A172 (cell line): ENCODE results near the gene CCDC88C. TPM values are rescaled to one million over a fixed set of nuclear protein-coding genes. Genes with fewer than 3 reads are reported as not detected.
"Not testable (repeated sequence)": the region's sequence is repeated elsewhere in the genome, so short reads cannot be mapped to it uniquely, and the experiment has no call there.

ENCODE experiments used
- DNase-seq: peaks from one replicate; pipeline ENCODE4 v3.0.0-alpha.2; 2015; ENCODE audit warnings: low spot score
- total RNA-seq: library from RNA; depleted of rRNA; stranded (reverse); fragments of >200 nt; shearing (Covaris generic); gene quantifications from 2 replicates; pipeline ENCODE4 v1.2.3, GENCODE V29; 2014

The CCDC88C gene
- total RNA-seq, 1 experiment from 2014 or later: 4.7 TPM

DNA sequence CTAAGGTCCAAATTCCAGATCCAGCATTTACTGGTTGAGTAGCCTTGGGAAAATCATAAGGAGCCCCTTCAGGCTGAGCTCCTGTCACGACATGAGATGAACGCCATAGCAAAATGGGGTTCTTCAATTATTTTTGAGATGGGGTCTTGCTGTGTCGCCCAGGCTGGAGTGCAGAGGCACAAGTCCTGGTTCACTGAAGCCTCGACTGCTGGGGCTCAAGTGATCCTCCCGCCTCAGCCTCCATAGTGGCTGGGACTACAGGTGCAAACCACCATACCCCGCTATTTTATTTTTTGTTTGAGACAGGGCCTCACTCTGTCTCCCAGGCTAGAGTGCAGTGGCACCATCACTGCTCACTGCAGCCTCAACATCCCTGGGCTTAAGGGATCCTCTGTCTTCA, 147.4 kb downstream of the CCDC88C start:
- DNase-seq: no peak

DNA sequence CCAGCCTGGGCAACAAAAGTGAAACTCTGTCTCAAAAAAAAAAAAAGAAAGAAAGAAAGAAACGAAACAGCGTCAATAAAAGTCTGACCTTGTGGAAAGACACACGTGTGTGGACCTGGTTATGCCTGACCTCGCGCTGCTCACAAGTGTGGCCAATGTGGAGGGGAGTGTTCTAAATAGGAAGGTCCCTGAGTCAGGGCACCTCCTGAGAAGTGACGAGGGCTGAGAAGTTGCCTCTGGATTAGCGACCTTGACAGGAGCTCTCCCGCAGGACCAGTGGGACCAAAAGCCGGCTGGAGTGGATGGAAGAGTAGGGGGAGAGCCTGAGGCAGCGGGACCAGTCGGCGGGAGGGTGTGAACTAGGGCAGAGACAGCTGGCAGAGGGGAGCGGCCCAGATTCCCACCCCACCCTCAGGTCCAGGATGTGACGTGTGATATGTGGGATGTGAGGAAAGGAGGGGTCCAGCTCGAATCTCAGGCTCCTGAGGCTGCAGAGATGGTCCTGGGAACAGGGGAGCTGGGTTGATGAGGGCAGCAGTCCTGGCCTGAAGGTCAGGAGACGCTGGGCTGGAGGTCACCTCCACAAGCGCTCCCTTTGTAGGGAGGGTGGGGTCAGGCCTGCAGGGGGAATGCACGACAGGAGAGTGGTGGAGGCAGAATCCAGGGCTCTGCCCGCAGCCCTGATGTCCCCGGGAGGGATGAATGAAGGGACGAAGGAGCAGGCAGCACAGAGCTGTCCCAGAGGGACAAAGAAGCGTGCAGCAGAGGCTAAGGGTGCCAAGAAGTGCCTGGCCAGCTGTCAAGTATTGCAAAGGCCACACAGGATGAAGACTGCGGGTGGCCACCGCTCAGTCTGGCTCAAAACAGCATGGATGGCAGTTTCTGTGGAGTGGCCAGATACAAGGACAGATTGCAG, 148.3 kb downstream of the CCDC88C start:
- DNase-seq: no peak

DNA sequence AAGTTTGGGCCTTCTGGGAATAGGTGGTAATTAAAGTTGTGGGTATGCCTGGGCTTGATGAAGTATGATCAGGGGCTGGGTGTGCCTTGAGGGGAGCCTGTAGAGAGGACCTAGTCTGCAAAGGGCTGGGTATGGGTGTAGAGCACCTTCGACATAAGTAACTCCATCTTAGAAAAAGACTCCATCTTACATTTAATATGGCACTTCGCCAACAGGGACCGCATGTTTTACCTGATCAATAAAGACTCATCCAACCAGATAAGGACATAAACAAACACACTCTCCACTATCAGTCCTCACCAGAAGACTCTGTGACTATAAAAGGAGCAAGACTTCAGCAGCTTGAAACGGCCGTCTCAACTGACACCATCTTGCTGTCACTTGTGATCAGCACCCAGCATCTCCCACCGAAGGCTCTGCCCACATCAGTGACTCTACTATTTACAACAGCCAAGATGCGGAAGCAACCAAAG, 149.6 kb downstream of the CCDC88C start:
- DNase-seq: no peak

DNA sequence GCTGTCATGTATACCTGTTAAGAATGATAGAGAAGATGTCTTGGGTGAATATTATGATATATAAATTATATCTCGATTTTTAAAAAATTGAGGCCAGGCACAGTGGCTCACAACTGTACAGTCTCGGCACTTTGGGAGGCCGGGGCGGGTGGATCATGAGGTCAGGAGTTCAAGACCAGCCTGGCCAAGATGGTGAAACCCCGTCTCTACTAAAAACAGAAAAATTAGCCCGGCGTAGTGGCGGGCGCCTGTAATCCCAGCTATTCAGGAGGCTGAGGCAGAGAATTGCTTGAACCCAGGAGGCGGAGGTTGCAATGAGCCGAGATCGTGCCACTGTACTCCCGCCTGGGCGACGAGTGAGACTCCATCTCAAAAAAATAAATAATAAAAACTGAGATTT, 151.3 kb downstream of the CCDC88C start:
- not testable (repeated sequence) for DNase-seq

DNA sequence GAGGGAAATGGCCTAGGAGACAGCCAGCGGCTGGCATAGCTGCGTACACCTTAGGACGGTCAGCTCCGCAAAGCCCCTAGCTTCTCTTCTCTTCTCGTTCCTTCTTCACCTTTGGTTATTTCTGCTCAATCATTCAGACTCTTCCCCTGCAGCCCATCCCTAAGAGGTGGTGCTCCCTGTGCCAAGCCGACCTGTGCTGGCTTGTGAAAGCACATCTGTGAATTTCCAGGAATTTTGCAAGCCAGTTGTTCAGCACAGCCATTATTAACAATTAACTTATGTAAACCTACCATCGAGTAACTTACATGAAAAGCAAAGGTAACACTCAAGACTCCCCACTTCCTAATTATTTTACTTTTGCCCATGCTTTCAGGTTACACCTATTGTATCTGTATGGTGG, 152.2 kb downstream of the CCDC88C start:
- no peak for DNase-seq

DNA sequence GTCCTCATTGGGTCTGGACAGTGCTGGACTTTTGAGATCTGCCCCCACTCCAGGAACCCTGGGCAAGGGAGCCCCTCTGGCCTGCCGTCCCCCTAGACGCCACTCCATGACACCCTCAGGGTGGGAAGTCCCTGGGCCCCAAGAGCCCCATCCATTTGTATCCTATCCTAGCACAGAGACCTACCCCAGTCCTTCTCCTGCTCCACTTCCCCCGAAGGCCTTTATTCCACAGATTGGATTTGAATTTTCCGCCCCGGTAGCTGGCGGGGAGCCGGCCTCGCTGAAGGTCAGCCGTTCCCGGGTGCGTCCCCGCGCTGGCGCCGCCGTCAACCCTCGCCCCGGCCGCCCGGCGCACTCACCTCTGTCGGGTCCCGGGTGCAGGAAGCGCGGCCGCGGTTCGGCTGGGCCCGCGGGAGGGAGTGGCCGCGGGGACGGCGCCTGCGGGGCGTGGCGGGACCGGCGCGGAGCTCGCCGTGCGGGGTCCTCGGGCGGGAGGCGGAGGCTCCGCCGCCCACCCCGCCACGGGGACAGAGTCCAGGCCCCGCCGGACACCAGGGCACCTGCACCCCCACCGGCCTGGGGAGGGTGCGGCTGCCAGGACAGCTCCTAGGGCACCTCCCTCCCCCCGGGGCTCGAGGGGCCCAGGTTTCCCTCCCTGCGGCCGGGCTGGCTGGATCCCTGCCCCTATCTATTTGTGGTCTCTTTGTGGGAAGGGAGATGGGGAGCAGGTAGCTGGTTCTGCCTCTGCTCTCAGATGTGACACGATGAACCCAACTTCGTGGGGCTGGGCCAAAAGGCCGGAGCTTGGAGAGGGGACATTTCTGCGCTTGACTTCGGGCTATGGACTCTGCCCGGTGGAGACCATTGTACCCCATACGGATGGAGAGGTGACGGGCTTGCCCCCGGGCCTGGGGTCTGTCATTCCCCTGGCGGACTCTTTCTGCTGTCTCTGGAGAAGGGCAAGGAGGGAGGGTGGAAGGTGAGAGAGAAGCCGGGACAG, 153.2 kb downstream of the CCDC88C start:
- no peak for DNase-seq

DNA sequence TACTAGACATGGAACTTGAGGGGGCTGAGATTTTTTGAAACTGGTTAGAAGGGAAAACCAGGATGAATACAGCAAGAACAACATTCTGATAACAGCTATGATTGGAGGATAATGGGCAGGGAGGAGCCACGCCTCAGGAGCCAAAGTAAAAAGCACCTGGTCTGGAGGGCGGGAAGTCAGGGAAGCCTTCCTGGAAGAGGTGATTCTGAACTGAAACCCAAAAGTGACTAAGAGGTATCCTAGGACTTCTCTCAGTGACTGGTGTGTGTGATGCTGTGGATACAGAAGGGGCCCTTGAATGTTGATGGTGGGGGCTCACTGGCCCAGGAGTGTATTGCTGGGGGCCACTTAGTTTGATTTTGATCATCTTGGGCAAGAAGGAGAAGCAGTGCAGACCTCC, 154.3 kb downstream of the CCDC88C start:
- no peak for DNase-seq

DNA sequence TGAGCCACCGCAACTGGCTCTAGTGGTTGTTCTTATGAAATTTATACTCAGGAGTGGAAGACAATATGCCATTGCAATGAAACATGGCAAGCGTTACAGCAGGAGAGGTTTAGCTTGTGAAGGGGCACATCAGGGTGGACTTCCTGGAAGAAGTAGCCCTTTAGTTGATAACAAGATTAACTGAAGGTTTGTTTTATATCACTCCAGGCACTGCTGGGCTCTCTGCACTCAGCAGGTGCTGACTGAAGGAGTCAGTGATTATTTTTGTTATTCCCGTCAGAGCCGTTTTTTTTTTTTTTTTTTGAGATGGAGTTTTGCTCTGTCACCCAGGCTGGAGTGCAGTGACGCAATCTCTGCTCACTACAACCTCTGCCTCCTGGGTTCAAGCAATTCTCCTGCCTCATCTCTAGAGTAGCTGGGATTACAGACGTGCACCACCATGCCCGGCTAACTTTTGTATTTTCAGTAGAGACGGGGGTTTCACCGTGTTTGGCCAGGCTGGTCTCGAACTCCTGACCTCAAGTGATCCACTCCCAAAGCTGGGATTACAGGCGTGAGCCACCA, 155.6 kb downstream of the CCDC88C start:
- no peak for DNase-seq

DNA sequence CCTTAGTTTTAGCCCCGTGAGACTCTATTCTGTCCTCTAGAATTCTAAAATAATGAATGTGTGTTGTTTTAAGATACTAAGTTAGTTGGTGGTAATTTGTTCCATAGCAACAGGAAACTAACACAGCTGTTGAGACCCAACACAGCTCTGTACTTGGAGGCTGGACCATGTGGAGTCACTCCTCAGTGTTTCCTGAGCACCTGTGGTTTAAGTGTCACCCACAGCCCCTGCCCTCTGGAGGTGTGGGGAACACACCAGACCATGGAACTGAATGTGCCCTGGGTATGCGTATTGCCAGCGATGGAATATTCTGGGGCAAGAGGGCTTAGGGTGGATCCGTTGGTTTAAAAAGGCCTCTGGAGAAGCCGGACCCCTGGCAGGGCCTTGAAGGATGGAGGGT, 156.5 kb downstream of the CCDC88C start:
- DNase-seq: no peak

DNA sequence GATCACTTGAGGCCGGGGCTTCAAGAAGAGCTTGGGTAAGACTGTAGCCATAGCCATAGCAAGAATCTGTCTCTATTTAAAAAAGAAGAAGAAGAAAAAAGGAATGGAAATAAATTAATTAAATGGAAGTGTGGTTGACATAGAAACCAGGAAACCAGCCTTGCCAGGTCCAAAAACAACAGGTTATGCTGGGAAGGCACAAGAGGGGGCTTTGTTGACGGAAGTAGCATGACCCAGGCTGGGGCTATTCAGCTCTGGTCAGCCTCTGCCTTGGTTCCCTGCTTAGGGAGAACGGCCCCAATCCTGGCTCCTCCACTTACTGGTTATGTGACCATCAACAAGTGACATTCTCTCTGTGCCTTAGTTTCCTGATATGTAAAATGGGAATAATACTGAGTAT, 158.7 kb downstream of the CCDC88C start:
- DNase-seq: no peak

DNA sequence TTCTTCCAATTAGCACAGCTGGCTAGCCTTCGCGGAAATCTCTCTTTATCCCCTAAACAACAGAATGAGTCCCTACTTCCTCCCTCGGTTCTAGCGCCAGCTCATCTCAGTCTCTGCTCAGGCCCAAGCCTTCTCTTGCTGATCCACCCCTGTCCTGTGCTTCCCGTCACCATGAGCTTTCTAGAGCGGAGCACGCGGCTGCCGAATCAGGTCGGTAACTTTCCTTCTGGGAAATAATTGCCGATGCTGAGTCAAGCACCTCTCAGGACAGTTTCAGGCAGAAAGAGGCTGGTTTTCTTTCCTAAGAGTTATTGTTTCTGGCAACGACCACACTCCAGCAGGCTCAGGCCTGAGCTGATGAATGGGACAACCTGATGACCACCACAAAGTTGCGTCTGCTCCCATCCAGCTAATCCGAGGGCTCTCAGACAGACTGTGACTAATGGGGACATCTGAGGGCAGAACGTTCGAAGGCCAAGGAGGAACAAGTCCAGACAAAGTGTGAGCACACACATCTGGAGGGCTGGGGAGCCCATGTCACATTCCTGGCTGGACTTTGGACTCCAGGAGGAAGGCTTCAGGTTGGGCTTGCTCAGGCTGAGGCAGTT, 159.5 kb downstream of the CCDC88C start:
- DNase-seq: peak; percentile 47

DNA sequence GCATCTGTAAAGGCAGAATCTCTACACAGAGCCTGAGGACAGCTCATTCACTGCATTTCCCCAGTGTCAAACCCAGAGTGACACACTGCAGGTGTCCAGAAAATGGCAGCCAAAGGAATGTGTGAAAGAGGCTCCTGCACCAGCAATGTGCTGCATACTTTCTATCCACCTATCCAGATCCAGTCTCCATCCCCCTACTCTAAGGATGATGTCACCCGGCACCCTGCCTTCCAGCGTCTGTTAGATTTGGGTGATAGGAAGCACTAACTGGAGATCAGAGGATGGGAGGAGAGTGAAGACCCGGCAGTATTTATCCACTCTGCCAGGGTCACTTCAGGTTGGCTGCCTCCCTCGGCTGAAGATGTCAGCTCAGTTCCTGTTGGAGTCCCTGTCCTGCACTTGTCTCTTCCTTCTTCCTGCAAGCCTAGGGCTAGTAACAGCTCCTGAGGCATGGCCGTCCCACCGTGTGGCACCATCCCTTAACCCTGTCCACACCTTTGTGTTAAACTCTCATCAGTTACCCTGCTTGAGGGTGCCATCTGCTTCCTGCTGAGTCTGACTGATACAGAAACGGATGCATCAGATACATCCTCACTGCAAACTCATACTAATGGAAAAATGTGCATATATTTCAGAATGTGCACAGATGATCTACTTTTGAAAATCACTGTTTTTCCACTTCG, 160.2 kb downstream of the CCDC88C start:
- peak; percentile 17 for DNase-seq

DNA sequence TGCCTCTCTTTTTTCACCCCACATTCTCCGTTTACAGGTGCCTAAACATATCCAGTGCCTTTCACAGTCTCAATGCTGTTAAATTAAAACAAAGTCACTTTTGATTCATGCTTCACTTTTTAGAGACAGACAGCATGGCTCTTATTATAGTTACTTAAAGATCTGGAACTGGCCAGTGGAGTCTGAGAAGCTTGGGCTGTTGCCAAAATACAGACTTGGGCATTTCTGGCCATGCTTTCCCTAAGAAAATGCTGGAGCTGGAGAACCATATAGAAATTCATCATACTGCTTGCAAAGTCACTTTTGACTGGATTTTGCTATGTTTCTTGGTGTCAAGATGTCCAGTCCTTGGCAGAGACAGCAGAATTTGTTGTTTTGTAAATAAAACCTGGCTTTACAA, 161.0 kb downstream of the CCDC88C start:
- no peak for DNase-seq

DNA sequence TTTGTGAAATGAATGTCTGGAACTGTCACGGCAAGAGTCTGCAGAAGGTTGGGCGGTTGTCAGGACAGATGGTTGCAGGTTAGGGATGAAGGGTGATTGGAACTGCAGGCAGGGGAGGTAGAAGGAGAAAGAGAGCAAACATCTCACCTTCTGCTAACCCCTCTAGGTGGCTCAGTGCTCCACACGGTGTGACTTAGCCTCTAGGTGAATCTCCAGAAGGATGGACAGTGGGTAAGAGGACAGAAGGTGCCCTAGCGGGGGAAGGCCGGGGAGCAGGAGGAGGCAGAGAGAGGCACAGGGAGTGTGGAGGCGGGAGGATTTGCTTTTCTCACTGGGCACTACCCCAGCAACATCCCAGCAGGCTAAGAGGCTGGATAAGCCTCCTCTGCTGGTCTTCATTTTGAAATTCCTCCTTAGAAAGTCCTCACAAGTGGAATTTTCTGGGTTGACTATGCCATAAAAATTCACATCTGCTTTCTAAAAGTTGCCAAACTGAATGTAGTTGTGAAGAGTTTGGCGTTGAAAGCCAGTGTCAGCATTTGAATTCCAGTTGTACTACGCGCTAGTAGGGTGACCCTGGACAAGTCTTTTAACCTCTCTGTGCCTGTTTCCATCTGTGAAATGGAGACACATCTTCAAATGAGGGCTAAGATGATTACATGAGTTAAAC, 162.5 kb downstream of the CCDC88C start:
- no peak for DNase-seq

DNA sequence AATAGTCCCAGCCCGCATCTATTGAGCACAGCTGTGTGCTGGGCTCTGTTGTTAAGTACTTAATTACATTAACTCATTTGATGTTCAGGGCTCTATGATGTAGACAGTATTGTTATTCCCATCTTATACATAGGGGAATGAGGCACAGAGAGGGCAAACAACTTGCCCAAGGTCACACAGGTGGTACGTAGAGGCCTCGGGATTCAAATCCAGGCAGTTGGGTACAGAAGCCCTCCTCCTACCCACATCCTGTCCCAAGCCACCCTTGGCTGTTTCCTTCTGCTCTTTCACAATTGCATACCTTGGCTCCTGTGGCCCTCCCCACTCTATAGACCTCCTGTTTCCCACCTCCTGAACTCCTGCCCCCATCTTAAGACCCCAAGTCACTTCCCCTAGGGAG, 163.2 kb downstream of the CCDC88C start:
- DNase-seq: no peak

DNA sequence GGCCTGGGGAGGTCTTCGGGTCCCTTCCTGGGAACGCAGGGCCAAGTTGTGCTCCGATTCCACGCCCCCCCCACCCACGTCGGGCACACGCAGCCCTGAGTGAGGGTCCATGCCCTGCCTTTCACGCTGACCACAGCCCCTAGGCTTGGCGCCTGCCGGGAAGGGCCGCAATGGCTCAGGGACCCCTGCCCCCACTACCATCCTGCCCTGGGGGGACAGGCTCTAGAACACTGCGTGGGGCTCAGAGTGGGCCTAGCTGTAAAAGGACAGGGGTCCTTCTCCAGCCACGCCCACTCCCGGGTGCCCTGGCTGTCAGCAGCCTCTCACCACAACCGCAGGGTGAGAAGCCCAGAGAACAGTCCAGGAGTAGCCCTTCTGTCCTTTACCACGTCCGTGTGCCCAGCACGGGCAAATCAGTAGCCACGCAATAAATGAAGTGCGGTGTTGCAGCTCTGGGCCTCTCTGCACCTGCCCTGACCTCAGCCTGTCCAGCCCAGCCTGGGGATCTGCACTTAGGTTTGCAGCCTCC, 163.8 kb downstream of the CCDC88C start:
- no peak for DNase-seq

DNA sequence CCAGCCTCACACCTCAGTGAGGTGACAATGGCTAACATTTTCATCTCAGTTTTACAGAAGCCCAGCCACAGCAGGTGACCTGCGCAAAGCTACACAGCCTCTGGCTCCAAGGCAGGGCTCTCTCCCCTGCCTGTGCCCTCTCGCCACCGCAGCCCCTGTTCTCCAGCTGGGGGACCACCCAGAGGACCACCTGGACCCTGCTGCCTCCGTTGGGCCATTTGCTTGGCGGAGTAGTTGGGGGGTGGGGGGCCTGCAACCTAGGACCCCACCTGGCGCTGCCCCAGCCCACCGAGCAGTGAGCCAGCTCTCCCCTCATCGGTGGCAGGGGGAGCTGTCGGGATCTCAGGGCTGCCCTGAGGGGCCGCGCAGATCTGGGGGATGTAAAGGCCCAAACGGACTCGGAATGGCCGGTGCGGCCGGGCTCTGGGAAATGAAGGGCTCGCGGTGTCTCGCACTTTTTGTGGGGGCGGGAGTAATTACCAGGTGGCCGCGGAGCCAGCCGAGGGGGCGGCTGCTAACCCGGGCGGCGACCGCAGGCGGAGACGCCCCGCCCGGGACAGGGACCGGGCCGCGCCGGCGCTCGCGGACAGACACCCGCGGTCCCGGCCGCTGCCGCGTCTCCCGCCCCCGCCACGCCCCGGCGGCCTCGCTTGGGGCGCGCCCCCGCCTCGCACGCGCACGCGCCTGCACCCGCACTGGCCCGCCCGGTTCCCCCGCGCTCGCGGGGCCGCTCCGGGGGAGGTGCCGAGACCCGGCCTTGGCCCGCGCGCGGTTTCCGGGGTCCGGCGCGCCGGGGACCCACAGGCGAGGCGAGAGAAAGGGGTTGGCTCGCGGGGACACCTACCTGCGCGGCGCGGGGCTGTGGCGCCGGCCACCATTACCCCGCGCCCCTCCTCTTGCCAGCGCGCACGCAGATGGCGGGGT, 164.5 kb downstream of the CCDC88C start:
- DNase-seq: no peak

DNA sequence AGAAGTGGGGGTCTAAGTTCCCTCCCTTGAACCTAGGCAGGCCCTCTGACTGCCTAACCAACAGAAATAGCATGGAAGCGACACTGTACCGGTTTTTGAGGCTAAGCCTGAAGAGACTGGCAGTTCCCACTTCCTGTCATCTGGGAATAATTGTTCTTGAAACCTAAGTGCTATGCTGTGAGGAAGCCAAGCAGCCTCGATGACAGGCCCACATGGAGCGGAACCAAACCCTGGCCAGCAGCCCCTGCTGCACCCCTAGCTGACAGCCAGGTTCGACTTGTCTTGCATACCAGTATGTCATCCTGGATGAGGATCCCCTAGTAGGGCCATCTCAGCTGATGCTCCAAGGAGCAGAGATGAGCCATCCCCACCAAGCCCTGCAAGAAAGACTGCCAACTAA, 166.7 kb downstream of the CCDC88C start:
- DNase-seq: no peak
